Astrocyte (in vitro differentiated cells and primary cell): ENCODE results near the gene HYAL4.

Source experiments
- EZH2 ChIP-seq: IDR thresholded peaks from 2 replicates; pipeline ENCODE4 v1.6.1; 2012; ENCODE audit warnings: mild to moderate bottlenecking, low read length, inconsistent platforms; ENCODE audit not compliant: insufficient read depth
- TF ChIP-seq, protein P1 (sequence below): IDR thresholded peaks from 2 replicates; pipeline ENCODE4 v1.5.1; 2011; ENCODE audit warnings: low read depth, mild to moderate bottlenecking, inconsistent platforms, low read length, moderate library complexity; ENCODE audit not compliant: insufficient read depth

DNA sequence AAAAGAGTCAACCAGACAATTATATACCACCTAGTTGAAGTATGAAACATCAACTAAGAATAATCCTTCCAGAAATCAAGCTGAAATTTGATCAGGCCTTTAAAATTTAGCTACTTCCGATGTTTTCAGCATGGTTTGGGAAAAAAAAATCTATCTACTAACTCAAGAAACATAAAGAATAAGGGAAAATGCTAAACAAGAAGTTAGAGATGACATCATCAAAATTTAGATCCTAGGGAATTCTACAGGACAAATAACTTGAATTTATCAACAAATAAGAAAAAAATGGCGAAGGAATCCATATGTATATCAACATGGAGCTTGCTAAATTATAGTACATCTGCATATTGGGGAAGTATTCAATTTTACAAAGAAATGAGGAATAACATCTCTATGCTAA, 36.3 kb downstream of the HYAL4 start:
- TF ChIP-seq, protein P1, sequence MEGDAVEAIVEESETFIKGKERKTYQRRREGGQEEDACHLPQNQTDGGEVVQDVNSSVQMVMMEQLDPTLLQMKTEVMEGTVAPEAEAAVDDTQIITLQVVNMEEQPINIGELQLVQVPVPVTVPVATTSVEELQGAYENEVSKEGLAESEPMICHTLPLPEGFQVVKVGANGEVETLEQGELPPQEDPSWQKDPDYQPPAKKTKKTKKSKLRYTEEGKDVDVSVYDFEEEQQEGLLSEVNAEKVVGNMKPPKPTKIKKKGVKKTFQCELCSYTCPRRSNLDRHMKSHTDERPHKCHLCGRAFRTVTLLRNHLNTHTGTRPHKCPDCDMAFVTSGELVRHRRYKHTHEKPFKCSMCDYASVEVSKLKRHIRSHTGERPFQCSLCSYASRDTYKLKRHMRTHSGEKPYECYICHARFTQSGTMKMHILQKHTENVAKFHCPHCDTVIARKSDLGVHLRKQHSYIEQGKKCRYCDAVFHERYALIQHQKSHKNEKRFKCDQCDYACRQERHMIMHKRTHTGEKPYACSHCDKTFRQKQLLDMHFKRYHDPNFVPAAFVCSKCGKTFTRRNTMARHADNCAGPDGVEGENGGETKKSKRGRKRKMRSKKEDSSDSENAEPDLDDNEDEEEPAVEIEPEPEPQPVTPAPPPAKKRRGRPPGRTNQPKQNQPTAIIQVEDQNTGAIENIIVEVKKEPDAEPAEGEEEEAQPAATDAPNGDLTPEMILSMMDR = no peak
- TF ChIP-seq EZH2 = no peak
